HUDEP-2 (cell line): ENCODE data around the gene RNF222.
"Not testable (repeated sequence)": the region's sequence is repeated elsewhere in the genome, so short reads cannot be mapped to it uniquely, and the experiment has no call there.

Experiments used
- DNase-seq, 76 experiments: peaks; one replicate each; lab custom pipeline; 2025; ENCODE audit not compliant: unreplicated experiment in 76 of 76; lab: John Stamatoyannopoulos, UW

The RNF222 gene

DNA sequence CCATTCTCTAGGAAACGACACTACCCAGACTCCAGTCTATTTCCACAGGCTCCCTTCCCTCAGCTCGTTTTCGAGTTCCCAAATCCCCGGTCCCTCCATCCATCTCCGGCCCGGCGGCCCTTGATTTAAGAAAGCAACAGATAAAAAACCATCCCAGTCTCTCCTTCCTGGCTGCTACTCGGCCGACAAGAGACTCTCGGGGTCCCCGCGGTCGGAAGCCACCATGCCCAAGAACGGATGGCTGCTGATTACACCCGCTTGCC lies 14.8 kb downstream of the RNF222 start:
- peak in 1 of 76 experiments; percentile 39 for DNase-seq

DNA sequence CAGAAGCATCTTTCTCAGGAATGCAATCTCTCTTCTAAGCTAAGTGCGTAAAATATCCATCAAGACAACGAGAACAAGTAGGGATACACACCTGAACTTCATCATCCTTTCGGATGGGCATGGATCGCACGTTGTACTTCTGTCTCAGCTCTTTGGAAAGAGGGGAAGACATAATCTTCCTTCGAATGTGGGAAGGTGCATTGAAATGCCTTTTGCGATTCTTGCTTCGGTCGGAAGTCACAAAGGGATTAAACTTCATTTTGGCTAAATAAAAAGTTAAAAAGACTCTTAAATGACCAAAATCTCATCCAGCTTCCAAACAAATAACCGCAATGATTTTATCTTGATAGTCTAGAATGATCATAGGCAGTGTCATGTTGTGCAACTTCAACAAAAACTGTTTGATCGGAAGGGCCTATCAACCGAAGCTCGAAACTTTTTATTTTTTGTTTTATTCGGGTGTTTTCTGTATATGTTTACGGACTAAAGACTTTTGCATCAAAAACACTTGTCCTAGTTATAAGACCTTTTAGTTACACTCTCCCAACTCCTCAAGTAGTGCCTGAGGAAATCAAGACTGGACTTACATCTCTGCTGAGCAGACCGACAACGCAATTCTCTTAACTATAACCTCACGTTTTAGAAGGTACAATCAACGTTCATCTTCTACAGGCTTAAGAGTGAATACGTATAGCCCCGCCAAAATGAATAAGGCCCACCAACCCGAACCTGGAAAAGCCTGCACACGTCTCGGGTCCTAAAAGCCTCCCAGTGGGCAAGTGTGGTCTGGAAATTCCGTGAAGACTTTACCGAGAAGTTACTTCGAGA lies 15.4 kb downstream of the RNF222 start:
- peak in 2 of 76 experiments; percentile 44 to 52 for DNase-seq

DNA sequence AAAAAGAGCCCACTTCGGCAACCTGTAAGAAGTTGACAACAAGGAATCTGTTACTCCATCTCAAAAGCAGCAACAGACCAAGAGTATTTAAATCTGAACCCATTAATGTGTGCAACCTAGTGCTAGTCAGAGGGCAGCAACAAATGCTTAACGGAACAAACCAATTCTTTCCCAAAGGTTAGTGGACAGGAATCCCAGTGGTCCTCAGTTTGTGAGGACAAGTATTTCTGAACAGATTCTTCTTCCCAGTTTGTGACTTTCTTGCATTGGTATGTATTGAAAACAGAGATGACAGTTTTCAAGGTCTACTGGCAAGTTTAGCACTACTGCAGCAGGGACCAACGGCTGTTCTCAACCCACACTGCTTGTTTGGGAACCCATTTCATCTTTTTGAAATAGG lies 17.6 kb downstream of the RNF222 start:
- no peak for DNase-seq

DNA sequence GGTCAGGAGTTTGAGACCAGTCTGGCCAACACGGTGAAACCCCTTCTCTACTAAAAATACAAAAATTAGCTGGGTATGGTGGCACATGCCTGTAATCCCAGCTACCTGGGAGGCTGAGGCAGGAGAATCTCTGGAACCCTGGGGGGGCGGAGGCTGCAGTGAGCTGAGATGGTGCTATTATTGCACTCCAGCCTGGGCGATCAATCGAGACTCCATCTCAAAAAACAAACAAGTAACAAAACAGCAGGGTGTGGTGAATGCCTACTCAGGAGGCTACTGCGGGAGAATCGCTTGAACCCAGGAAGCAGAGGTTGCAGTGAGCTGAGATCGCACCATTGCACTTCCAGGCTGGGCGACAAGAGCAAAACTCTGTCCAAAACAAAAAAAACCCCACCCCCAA lies 19.5 kb downstream of the RNF222 start:
- not testable (repeated sequence) for DNase-seq

DNA sequence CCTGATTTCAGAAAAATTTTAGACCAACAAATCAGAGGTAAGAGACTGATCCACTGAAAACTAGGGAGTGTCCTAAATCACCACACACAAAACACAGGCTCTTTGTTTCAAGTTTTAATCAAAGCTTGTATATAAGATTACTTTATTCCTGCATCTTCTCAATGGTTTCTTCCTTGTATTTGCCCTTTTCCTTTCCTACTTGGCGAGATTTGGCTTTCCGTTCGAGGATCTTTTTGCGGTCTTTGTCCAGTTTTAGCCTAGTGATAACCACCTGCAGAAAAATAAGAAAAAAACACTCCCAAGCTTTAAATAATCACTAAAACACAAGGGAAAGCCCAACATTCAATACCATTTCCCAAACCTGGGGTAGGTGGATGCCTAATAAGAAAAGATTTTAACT lies 20.2 kb downstream of the RNF222 start:
- no peak for DNase-seq

DNA sequence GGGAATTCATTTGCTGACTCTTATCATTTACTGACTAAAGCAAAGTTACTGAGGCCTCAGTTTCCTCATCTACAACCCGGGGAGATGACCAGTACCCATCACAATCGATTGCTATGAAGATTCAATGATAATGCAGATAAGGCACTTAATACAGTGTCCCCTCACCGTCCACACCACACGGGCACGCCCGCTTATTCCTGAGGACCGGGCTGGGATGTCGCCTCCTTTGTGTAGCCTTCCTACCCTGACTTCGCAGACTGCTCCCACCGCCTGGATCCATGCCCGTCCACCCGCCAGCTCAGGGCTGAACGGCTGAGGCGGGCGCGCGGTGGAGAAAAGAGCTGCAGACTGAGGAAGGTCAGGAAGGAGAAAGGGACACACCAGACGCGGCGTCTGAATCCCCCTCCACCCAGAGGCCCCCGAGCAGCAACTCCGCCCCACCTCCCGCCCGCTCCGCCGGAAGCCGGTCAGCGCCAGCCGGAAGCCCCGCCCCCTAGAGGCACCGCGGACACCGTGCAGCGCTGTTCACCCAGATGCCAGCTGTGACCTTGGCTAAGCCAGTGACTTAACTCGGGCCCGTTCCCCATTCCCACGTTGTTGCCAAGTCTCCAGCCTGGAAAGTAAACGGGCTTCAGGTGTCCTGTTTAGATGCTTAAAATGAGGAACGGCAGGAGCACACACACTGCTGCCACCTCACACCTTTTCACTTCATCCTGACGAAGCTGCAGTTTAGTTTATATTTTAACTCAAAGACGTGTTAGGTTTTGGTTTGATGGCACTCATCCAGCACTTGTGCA lies 21.2 kb downstream of the RNF222 start, which contains the start of gene KRABD2:
Gene KRABD2 (minus strand): TSS at position 434 of the 797 bp plus-strand sequence.
- DNase-seq = peak in 74 of 76 experiments; percentile 37 to 93 (median 82)

DNA sequence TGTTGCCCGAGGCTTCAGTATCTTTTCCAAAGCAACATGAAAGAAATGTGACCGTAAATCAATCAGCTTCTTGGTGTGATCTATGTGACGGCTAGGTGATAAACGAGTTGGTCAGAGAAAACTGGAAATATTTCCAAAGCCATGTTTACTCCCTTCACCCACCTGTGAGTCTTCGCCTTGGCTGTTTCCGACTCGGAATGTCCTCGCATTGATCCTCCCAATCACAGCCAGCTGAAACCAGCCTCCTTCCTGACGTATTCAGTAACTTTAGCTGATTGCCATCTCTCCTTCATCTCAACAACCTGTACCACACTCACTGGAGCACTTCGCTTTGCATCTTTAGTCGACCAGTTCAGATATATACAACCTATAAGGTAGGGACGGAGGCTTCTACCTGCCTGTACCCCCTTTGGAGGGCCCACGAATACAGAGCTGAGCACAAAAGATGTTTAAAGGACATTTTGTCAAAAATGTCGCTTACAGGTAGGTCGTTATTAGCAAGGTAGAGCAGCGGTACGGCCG lies 21.8 kb downstream of the RNF222 start:
- DNase-seq = no peak

DNA sequence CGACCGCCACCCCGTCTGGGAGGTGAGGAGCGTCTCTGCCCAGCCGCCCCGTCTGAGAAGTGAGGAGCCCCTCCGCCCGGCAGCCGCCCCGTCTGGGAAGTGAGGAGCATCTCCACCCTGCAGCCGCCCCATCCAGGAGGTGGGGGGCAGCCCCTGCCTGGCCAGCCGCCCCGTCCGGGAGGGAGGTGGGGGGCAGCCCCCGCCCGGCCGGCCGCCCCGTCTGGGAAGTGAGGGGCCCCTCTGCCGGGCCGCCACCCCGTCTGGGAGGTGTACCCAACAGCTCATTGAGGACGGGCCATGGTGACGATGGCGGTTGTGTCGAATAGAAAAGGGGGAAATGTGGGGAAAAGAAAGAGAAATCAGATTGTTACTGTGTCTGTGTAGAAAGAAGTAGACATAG lies 23.8 kb downstream of the RNF222 start:
- DNase-seq = not testable (repeated sequence)

DNA sequence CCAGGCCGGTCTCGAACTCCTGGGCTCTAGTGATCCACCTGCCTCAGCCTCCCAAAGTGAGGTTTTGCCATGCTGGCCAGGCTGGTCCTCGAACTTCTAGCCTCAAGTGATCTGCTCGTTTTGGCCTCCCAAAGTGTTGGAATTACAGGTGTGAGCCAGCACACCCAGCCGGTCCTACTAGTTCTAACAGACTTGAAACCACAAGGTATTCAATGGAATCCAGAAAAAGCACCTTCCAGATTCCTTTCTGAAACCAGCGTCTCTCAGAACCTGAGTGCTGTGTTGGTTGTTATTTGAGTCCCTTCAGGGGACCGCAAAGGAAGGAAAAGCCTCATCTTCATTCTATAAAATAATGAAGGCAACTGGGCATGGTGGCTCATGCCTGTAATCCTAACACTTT lies 25.2 kb downstream of the RNF222 start:
- no peak for DNase-seq

DNA sequence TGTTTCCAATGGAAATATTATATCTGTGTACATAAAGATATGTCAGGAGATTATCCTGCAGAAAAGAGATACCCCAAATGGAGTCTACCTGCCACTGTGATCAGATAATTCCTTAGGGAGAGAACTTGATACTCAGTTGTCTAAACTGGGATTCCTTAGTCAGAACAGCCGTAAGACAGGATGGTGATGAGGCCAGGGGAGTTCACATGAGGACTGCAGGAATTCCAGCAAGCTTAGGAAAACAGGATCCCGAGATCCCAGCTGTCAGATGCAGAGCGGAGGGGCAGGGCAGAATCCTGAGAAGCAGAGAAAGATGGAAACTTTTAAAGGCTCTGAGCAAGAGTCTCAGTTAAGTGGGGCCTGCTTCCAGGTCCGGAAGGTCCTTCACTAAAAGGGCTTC lies 25.8 kb downstream of the RNF222 start:
- DNase-seq = no peak

DNA sequence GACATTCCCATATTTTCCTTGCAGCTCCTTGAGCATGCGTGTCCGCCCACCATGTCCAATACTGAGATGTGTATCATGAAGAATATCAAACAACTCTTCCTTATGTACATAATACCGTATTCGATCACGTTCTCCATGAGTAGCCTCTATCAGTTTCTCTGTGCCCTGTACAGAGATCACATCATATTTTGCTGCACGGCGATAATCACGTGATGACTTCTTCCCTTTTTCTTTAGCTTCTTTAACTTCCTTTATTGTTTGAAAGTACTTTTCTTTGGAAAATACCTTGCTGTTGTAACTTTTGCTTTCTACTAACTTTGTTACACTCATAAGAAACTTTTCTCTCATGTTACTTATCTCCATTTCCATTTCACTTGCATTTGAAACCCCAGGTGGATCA lies 27.7 kb downstream of the RNF222 start:
- no peak for DNase-seq

DNA sequence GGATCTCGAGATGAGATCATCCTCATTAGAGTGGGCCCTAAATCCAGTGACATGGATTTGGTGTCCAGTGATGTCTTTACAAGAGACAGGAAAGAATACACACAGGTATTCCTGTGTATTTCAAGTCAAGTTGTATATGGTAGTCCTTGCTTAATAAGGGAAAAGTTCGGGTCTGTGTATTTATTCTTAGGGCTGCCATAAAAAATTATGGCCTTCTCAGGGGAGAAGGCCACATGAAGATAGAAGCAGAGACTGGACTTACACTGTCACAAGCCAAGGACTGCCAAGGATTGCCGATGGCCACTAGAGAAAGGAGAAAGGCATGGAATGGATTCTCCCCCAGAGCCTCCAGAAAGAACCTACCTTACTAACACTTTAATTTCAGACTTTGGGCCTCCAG lies 29.4 kb downstream of the RNF222 start:
- DNase-seq = no peak

DNA sequence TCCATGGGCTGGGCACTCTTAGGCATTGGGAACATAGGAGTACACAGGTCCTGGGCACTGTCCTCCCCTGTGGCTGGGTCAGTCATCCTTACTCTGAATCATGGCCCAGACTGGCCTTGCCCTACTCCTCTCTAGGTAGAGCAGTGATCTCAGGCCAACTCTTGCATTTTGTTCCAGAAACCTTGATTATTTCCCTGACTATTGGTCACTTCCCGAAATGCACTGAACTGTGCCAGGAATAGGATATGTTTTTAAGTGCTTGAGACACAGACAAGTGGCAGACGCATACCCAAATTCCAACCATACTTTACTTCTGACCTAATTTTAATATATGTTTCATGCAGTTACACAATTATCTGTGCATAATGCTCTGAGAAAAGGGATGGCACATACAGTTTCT lies 31.4 kb downstream of the RNF222 start:
- DNase-seq = no peak

DNA sequence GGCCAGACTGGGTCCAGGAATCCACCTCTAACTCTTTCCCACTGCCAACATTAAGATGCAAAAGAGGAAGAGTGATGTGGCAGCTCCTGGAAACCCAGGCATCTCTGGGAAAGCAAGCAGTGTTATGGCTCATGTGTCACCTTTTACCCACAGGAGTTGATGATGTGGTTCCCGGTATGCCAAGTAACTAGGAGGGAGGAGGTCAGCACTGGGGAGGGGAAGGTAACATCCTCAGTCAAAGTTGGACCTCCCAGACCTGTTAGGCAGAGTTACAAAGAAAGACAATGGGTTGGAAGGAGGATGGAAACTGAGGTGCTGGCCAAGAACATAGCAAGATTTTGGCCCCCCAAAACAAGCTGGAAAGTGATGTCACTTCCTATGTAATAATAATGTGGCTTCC lies 32.5 kb downstream of the RNF222 start:
- DNase-seq = no peak

DNA sequence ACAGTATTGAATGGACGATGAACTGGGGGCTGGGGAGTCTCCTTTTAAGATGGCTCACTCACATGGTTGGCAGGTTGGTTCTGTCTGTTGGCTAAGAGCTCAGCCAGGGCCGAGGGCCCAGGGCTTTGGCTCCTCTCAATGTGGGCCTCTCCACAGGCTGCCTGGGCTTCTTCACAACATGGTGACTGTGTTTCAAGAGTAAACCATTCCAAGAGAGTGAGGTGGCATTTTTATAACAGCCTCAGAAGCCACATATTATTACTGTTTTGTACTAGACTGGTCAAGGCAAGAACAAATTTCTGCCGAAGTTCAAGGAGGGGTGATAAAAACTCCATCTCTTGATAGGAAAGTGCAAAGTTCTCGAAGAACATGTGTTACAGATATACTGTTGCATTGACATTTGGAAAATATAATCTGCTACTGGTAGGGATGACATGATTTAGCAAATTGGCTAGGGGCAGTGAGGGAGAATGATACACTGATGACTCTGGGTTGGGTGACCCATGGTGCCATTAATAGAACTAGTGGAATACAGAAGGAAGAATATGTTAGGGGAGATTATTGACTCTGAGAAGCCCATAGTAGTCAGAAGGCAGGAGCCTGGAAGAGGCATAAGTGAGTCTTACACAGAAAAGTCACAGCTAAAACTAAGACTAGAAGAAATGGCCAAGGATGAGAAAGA lies 34.8 kb downstream of the RNF222 start:
- no peak for DNase-seq

DNA sequence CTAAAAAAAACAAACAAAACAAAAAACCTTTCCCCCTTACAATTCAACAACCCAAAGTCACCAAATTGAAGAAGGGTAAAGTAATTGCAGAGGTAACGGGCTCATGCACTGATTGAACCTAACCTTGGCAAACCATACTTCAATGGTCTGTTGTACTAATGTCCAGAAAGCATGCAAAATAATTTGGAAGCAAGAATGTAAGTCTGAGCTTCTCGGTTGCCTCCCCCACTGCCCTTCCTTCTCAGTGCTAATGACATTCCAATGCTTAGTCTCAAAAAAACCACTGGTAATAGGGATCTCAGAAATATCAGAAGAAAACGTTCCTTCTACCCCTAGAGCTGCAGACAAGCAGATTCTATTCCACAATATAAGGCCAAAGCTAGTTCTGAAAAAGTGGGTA lies 36.9 kb downstream of the RNF222 start:
- DNase-seq = no peak

DNA sequence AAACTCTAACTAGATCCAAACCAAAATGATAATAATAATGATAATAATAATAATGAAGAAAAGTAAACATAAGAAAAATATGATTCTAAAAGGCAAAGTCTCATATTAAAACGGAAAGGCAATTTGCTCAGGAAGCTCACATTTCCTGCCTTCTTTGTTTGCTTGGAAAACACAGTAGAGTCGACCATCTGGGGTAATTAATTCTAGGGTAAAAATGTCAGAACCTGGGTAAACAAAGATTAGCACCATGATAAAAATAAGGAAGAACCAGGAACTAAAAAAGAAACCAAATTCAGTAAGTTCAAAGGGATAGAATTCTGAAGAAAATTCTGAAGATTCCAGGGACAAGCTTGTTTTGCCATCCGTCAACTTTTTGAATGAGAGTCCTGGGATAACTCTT lies 37.4 kb downstream of the RNF222 start:
- no peak for DNase-seq

DNA sequence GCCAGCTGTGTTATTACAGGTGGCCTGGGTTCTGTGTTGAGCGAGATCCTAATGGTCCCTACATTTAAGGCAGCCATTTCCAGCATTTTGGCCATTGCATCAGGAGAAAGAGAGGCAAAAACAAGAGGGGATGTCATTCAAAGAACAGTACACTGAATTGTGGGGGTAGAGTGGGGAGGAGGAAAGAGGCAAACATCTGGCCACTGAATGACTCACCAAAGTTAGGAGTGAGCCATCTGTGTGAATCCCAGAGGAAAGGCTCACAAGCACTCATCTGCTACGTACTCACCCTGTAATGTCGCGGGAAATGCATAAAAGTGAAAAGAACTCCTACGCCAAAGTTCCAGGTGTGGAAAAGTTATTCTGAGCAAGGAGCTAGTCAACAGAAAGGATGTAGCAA lies 37.9 kb downstream of the RNF222 start:
- DNase-seq = no peak

DNA sequence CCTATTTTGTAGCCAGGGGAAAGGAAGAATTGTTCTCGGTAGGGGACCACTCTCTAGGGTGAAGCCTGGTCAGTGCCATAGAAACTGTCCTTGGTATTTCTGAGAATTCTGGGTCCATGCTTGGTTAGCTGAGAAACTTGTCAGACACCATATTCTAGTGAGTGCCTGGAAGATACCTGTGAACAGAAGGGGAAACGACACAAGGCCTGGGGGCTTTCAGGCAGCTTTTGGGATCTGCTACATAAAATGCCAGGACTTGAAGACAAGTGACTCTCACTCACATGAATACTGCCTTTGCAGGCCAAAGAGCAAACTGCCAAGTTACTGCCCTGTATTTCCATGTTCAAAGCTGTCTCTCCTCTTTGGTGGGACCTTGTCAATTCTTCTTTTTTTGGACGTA lies 39.7 kb downstream of the RNF222 start:
- DNase-seq = no peak

DNA sequence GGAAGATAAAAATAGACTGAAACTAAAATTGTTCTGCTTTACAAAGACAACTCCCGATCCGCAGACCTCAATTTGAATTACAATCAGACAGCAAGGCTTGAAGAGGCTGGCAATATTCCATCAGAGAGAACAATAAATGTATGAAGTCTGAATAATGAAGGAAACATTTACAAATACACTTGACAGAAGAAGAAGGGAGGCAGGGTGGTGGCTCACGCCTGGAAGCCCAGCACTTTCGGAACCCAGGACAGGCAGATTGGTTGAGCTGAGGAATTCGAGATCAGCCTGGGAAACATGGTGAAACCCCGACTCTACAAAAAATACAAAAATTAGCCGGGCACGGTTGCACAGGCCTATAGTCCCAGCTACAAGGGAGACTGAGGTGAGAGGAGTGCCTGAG lies 43.4 kb downstream of the RNF222 start:
- DNase-seq = no peak

DNA sequence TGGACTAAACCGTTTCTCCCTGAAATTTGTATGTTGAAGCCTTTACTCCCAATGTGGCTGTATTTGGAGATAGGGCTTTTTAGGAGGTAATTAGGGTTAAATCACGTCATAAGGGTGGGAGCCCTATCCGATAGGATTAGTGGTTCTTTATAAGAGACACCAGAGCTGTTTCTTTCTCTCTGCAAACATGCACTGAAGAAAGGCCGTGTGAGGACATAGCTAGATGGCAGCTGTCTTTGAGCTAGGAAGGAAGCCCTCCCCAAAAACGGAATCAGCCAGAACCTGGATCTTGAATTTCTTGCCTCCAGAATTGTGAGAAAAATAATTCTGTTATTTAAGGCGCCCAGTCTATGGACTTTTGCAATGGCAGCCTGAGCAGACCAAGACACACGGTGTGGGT lies 43.9 kb downstream of the RNF222 start:
- no peak for DNase-seq
